HepG2 (cell line): Measurements from ENCODE around the gene CAMKMT.

Experiments used
- BHLHE40 ChIP-seq: IDR thresholded peaks from 2 replicates; pipeline ENCODE4 v1.6.1; 2011; ENCODE audit warnings: low read length, improper control_type of control experiment
- BRCA1 ChIP-seq: sonication (generic); formaldehyde crosslinking; IDR thresholded peaks from 2 replicates; pipeline ENCODE4 v1.4.0; 2020; ENCODE audit warnings: missing genetic modification reagents
- CBX5 ChIP-seq: sonication (generic); formaldehyde crosslinking; IDR thresholded peaks from 2 replicates; pipeline ENCODE4 v1.4.0; 2020; ENCODE audit warnings: missing genetic modification reagents, borderline replicate concordance
- CEBPB ChIP-seq: IDR thresholded peaks from 2 replicates; pipeline ENCODE4 v1.6.1; 2011; ENCODE audit warnings: low read depth, low read length, improper control_type of control experiment, borderline replicate concordance
- MAFK ChIP-seq, 2 experiments: IDR thresholded peaks in 1 of 2; conservative IDR thresholded peaks in 1 of 2; 2 replicates each; pipeline ENCODE4 v1.6.1; 2011; ENCODE audit warnings: improper control_type of control experiment in 2 of 2, low read length in 2 of 2
- PPARG ChIP-seq: conservative IDR thresholded peaks from 2 replicates; pipeline ENCODE4 v1.6.1; 2016; ENCODE audit warnings: missing biosample characterization, missing genetic modification reagents
- RAD21 ChIP-seq: fragments of 450-650 bp; formaldehyde crosslinking; IDR thresholded peaks from 2 replicates; pipeline ENCODE4 v1.5.0; 2020; ENCODE audit warnings: mild to moderate bottlenecking
- ZNF12 ChIP-seq: sonication (generic); formaldehyde crosslinking; IDR thresholded peaks from 2 replicates; pipeline ENCODE4 v1.5.0; 2020; ENCODE audit warnings: missing genetic modification reagents
- ZNF30 ChIP-seq: sonication (generic); formaldehyde crosslinking; IDR thresholded peaks from 2 replicates; pipeline ENCODE4 v1.5.0; 2020; ENCODE audit warnings: mild to moderate bottlenecking, missing genetic modification reagents
- ZSCAN29 ChIP-seq: sonication (generic); formaldehyde crosslinking; conservative IDR thresholded peaks from 2 replicates; pipeline ENCODE4 v1.4.0; 2020; ENCODE audit warnings: mild to moderate bottlenecking, missing genetic modification reagents
- TF ChIP-seq, protein P1 (sequence below): sonication (generic); formaldehyde crosslinking; IDR thresholded peaks from 2 replicates; pipeline ENCODE4 v1.5.0; 2020; ENCODE audit warnings: mild to moderate bottlenecking, missing genetic modification reagents, moderate library complexity

DNA sequence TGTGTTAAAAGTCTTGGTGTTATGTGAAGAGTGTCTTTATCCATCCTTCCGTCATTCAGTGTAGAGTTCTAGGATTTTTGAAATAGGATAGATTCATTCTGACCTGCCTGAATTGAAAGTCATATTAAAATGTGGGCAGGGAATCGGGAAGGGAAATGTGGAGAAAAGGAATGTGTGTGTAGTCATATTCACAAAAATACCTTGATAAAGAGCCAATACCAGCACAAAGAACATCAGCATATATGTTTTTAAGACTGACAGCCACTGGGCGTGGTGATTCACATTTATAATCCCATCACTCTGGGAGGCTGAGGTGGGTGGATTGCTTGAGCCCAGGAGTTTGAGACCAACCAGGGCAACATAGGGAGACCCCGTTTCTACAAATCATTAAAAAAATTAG lies 188.1 kb downstream of the CAMKMT start:
- TF ChIP-seq BRCA1 (CRISPR knock-in tag) (no peak), BHLHE40 (no peak), MAFK (conservative IDR thresholded peaks at IDR 0.05 in 1 of 2, IDR thresholded peaks at IDR 0.05 in 1 of 2; ENCODE audit: low read length in 2 of 2) (no peak), ZSCAN29 (CRISPR knock-in tag) (no peak), CEBPB (no peak), ZNF30 (CRISPR knock-in tag) (no peak), RAD21 (CRISPR knock-in tag) (no peak), PPARG (no peak), CBX5 (CRISPR knock-in tag) (no peak), ZNF12 (CRISPR knock-in tag) (no peak)
- TF ChIP-seq, protein P1, sequence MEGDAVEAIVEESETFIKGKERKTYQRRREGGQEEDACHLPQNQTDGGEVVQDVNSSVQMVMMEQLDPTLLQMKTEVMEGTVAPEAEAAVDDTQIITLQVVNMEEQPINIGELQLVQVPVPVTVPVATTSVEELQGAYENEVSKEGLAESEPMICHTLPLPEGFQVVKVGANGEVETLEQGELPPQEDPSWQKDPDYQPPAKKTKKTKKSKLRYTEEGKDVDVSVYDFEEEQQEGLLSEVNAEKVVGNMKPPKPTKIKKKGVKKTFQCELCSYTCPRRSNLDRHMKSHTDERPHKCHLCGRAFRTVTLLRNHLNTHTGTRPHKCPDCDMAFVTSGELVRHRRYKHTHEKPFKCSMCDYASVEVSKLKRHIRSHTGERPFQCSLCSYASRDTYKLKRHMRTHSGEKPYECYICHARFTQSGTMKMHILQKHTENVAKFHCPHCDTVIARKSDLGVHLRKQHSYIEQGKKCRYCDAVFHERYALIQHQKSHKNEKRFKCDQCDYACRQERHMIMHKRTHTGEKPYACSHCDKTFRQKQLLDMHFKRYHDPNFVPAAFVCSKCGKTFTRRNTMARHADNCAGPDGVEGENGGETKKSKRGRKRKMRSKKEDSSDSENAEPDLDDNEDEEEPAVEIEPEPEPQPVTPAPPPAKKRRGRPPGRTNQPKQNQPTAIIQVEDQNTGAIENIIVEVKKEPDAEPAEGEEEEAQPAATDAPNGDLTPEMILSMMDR (CRISPR knock-in tag) = no peak
